KMS-11 (cell line): Measurements from ENCODE around the gene SLC39A8.

ENCODE experiments used
- H2AFZ ChIP-seq: fragments of 200-600 bp; sonication (generic); 2 replicates; pipeline ENCODE4 v1.6.1; 2016; ENCODE audit warnings: antibody characterized with exemption, mixed run types, low read depth
- H3K27ac ChIP-seq: fragments of 200-600 bp; sonication (generic); 2 replicates; pipeline ENCODE4 v1.6.1; 2016; ENCODE audit warnings: mild to moderate bottlenecking, mixed run types
- H3K27me3 ChIP-seq: fragments of 200-600 bp; sonication (generic); 2 replicates; pipeline ENCODE4 v1.6.1; 2017; ENCODE audit warnings: mild to moderate bottlenecking, low read depth, mixed run types, moderate library complexity; ENCODE audit not compliant: insufficient read depth
- H3K36me3 ChIP-seq: fragments of 200-600 bp; sonication (generic); 2 replicates; pipeline ENCODE4 v1.6.1; 2017; ENCODE audit warnings: mild to moderate bottlenecking, mixed run types; ENCODE audit not compliant: insufficient read depth
- H3K4me1 ChIP-seq: fragments of 200-600 bp; sonication (generic); 2 replicates; pipeline ENCODE4 v1.6.1; 2016; ENCODE audit warnings: mild to moderate bottlenecking, low read depth, mixed run types; ENCODE audit not compliant: poor library complexity, severe bottlenecking
- H3K4me2 ChIP-seq: fragments of 200-600 bp; sonication (generic); 2 replicates; pipeline ENCODE4 v1.7.0; 2016; ENCODE audit warnings: mild to moderate bottlenecking, mixed run types
- H3K4me3 ChIP-seq: fragments of 200-600 bp; sonication (generic); IDR thresholded peaks from 2 replicates; pipeline ENCODE4 v1.6.1; 2017; ENCODE audit warnings: low read depth, low read length, mixed read lengths; ENCODE audit not compliant: insufficient read depth
- H3K79me2 ChIP-seq: fragments of 200-600 bp; sonication (generic); 2 replicates; pipeline ENCODE4 v1.6.1; 2016; ENCODE audit warnings: low read depth, mixed run types; ENCODE audit not compliant: insufficient read depth
- H3K9ac ChIP-seq: fragments of 200-600 bp; sonication (generic); 2 replicates; pipeline ENCODE4 v1.6.1; 2016; ENCODE audit warnings: mild to moderate bottlenecking, mixed run types
- H4K20me1 ChIP-seq: fragments of 200-600 bp; sonication (generic); 2 replicates; pipeline ENCODE4 v1.6.1; 2016; ENCODE audit warnings: mild to moderate bottlenecking, mixed run types; ENCODE audit not compliant: insufficient read depth
- CTCF ChIP-seq: fragments of 200-600 bp; sonication (generic); conservative IDR thresholded peaks from 2 replicates; pipeline ENCODE4 v1.6.1; 2017; ENCODE audit warnings: low read depth, mild to moderate bottlenecking, antibody characterized with exemption, low read length, moderate library complexity, mixed read lengths

The SLC39A8 gene

GRCh38 chr4:102338405-102338804 is 6.9 kb downstream of the SLC39A8 start:
- H3K79me2 ChIP-seq, result peaks cover 25% of the 10 kb centered on the region
- H3K4me2 ChIP-seq, result no peak overlapping the region

GRCh38 chr4:102335616-102336015 is 9.7 kb downstream of the SLC39A8 start:
- no peak for TF ChIP-seq CTCF
- H3K27ac ChIP-seq, result no peak overlapping the region
- H3K4me2 ChIP-seq, result no peak overlapping the region
- H4K20me1 ChIP-seq, result no peaks in the 10 kb centered on the region
- peaks cover 6% of the 10 kb centered on the region; the same call in 1 of the 2 replicates for H3K79me2 ChIP-seq
- no peaks in the 10 kb centered on the region for H3K27me3 ChIP-seq
- no peak overlapping the region for H2AFZ ChIP-seq
- no peaks in the 10 kb centered on the region for H3K4me1 ChIP-seq
- no peak overlapping the region for H3K4me3 ChIP-seq
- H3K36me3 ChIP-seq, result no peaks in the 10 kb centered on the region
- H3K9ac ChIP-seq, result no peak overlapping the region

More at GRCh38 chr4:102338405-102338804, 6.9 kb downstream of the SLC39A8 start:
- H3K36me3 ChIP-seq, result no peaks in the 10 kb centered on the region
- H3K27ac ChIP-seq, result no peak overlapping the region
- H3K27me3 ChIP-seq, result no peaks in the 10 kb centered on the region
- no peak overlapping the region for H3K4me3 ChIP-seq
- H2AFZ ChIP-seq, result no peak overlapping the region
- H3K9ac ChIP-seq, result no peak overlapping the region
- H4K20me1 ChIP-seq, result no peaks in the 10 kb centered on the region
- peaks cover 14% of the 10 kb centered on the region for H3K4me1 ChIP-seq
- TF ChIP-seq CTCF, result no peak

GRCh38 chr4:102334624-102335023 is 10.7 kb downstream of the SLC39A8 start:
- no peak overlapping the region for H3K4me2 ChIP-seq
- H3K79me2 ChIP-seq, result peaks cover 13% of the 10 kb centered on the region; the same call in 1 of the 2 replicates
- H3K36me3 ChIP-seq, result no peaks in the 10 kb centered on the region
- no peak overlapping the region for H3K4me3 ChIP-seq
- H3K27ac ChIP-seq, result no peak overlapping the region
- no peaks in the 10 kb centered on the region for H4K20me1 ChIP-seq
- no peak overlapping the region for H2AFZ ChIP-seq
- H3K4me1 ChIP-seq, result no peaks in the 10 kb centered on the region
- no peak overlapping the region for H3K9ac ChIP-seq
- H3K27me3 ChIP-seq, result no peaks in the 10 kb centered on the region
- no peak for TF ChIP-seq CTCF

- H3K36me3 ChIP-seq, result no peaks in the 10 kb centered on the region
- H3K4me3 ChIP-seq, result no peak overlapping the region
- H3K27ac ChIP-seq, result no peak overlapping the region
- no peaks in the 10 kb centered on the region for H3K4me1 ChIP-seq
- no peak overlapping the region for H3K9ac ChIP-seq
- no peak for TF ChIP-seq CTCF
- H3K4me2 ChIP-seq, result no peak overlapping the region
- peaks cover 11% of the 10 kb centered on the region; the same call in 1 of the 2 replicates for H3K79me2 ChIP-seq
- H4K20me1 ChIP-seq, result no peaks in the 10 kb centered on the region
- H2AFZ ChIP-seq, result no peak overlapping the region
- no peaks in the 10 kb centered on the region for H3K27me3 ChIP-seq
Measured at GRCh38 chr4:102333787-102334186, 11.5 kb downstream of the SLC39A8 start.

GRCh38 chr4:102328045-102328444 is 17.2 kb downstream of the SLC39A8 start:
- Histone ChIP-seq H3K4me2 (no peak overlapping the region), H3K36me3 (no peaks in the 10 kb centered on the region), H3K4me3 (no peak overlapping the region), H3K9ac (no peak overlapping the region), H4K20me1 (no peaks in the 10 kb centered on the region), H3K27me3 (no peaks in the 10 kb centered on the region), H3K4me1 (no peaks in the 10 kb centered on the region), H3K27ac (no peak overlapping the region), H2AFZ (no peak overlapping the region), H3K79me2 (peaks cover 16% of the 10 kb centered on the region; the same call in 1 of the 2 replicates)
- no peak for TF ChIP-seq CTCF
